B cell (primary cell): ENCODE measurements around the gene DCAF6. TPM values are rescaled to one million over a fixed set of nuclear protein-coding genes. Genes with fewer than 3 reads are reported as not detected.
A peak's percentile ranks its signal among the peaks of the same experiment; 100 is the strongest.

Experiments used
- ATAC-seq: fragments of 200-7000 bp; cut with Tn5 transposase; one replicate; pipeline ENCODE4 v1.10.0; 2021; ENCODE audit warnings: low read depth, mild to moderate bottlenecking, moderate number of reproducible peaks, moderate library complexity
- CTCF ChIA-PET: fragments of 350-600 bp; sonication (Branson Sonifier 250); formaldehyde crosslinking; loops from one replicate; lab custom pipeline; 2021; ENCODE audit warnings: antibody characterized with exemption, inconsistent platforms; lab: Charles Lee
- POLR2A ChIA-PET: fragments of 350-600 bp; sonication (Branson Sonifier 250); formaldehyde crosslinking; loops from one replicate; lab custom pipeline; 2021; ENCODE audit warnings: antibody characterized with exemption; lab: Charles Lee
- DNase-seq: peaks from one replicate; pipeline ENCODE4 v3.0.0; 2013
- H2AFZ ChIP-seq: 2 replicates; pipeline ENCODE4 v1.6.1; 2012; ENCODE audit warnings: mild to moderate bottlenecking, low read depth, low read length; ENCODE audit not compliant: insufficient read depth, poor library complexity, severe bottlenecking
- H3K27ac ChIP-seq, 2 donors: 1 replicate in 1 of 2; 2 replicates in 1 of 2; pipeline ENCODE4 v1.5.1; 2012 to 2013; ENCODE audit warnings: low read length in 2 of 2, mild to moderate bottlenecking in 2 of 2, moderate library complexity in 1 of 2
- H3K27me3 ChIP-seq, 4 experiments: fragments of 200-600 bp in 1 of 4; sonication (generic) in 1 of 4; replicated peaks in 1 of 4; 1 replicate in 2 of 4; 2 replicates in 2 of 4; pipeline versions ENCODE4 v1.6.1 to v1.7.0; 2013 to 2016; ENCODE audit warnings: low read length in 3 of 4, mild to moderate bottlenecking in 2 of 4, mixed read lengths in 1 of 4, moderate library complexity in 1 of 4; ENCODE audit not compliant: insufficient read depth in 4 of 4, control insufficient read depth in 3 of 4; ENCODE audit errors: control extremely low read depth in 1 of 4
- H3K36me3 ChIP-seq, 2 experiments: replicated peaks in 1 of 2; 1 replicate in 1 of 2; 2 replicates in 1 of 2; pipeline versions ENCODE4 v1.6.1 to v1.7.1; 2013; ENCODE audit warnings: low read length in 1 of 2; ENCODE audit not compliant: insufficient read depth in 2 of 2, control insufficient read depth in 1 of 2; ENCODE audit errors: control extremely low read depth in 1 of 2, extremely low read depth in 1 of 2
- H3K4me1 ChIP-seq, 2 donors: fragments of 200-600 bp in 1 of 2; sonication (generic) in 1 of 2; 1 replicate in 1 of 2; 2 replicates in 1 of 2; pipeline versions ENCODE4 v1.5.1 to v1.6.1; 2013 to 2017; ENCODE audit warnings: low read length in 2 of 2; ENCODE audit not compliant: control insufficient read depth in 2 of 2, insufficient read depth in 2 of 2
- H3K4me2 ChIP-seq: replicated peaks from 2 replicates; pipeline ENCODE3; 2012; ENCODE audit warnings: mild to moderate bottlenecking, low read depth, low read length; ENCODE audit not compliant: poor library complexity, severe bottlenecking
- H3K4me3 ChIP-seq, 5 experiments: fragments of 200-600 bp in 1 of 5; sonication (generic) in 1 of 5; 1 replicate in 3 of 5; 2 replicates in 2 of 5; pipeline versions ENCODE4 v1.5.1 to v1.7.0; 2011 to 2016; ENCODE audit warnings: low read length in 4 of 5, mild to moderate bottlenecking in 4 of 5, low read depth in 2 of 5, control low read depth in 1 of 5, moderate library complexity in 1 of 5; ENCODE audit not compliant: insufficient read depth in 1 of 5; ENCODE audit errors: control extremely low read depth in 1 of 5, extremely low read depth in 1 of 5
- H3K79me2 ChIP-seq: fragments of 200-600 bp; sonication (generic); one replicate; pipeline ENCODE4 v1.6.0; 2016; ENCODE audit warnings: low read length; ENCODE audit not compliant: control insufficient read depth, insufficient read depth
- H3K9ac ChIP-seq: fragments of 200-600 bp; sonication (generic); 2 replicates; pipeline ENCODE4 v1.6.1; 2017; ENCODE audit warnings: mild to moderate bottlenecking, low read length, moderate library complexity
- H3K9me3 ChIP-seq, 3 donors: one replicate each; pipeline versions ENCODE4 v1.6.1 to v1.7.1; 2013; ENCODE audit warnings: low read length in 2 of 3; ENCODE audit not compliant: control insufficient read depth in 2 of 3, insufficient read depth in 1 of 3; ENCODE audit errors: control extremely low read depth in 1 of 3
- H4K20me1 ChIP-seq: 2 replicates; pipeline ENCODE4 v1.6.0; 2012; ENCODE audit warnings: mild to moderate bottlenecking, low read length; ENCODE audit not compliant: insufficient read depth, control insufficient read depth, poor library complexity, severe bottlenecking
- H3K27ac Mint-ChIP-seq: one replicate; pipeline ENCODE4 v1.8.0; 2021; ENCODE audit warnings: mixed read lengths
- H3K27me3 Mint-ChIP-seq: one replicate; pipeline ENCODE4 v1.8.0; 2021; ENCODE audit warnings: mixed read lengths
- H3K4me1 Mint-ChIP-seq: one replicate; pipeline ENCODE4 v1.8.0; 2021; ENCODE audit warnings: mixed read lengths
- H3K4me3 Mint-ChIP-seq: one replicate; pipeline ENCODE4 v1.8.0; 2021; ENCODE audit warnings: mixed read lengths
- H3K9me3 Mint-ChIP-seq: one replicate; pipeline ENCODE4 v1.8.0; 2022; ENCODE audit warnings: mixed read lengths; ENCODE audit not compliant: insufficient read depth
- EZH2 ChIP-seq: IDR thresholded peaks from 2 replicates; pipeline ENCODE4 v1.6.1; 2012; ENCODE audit warnings: borderline replicate concordance, low read depth, mild to moderate bottlenecking, moderate library complexity, low read length; ENCODE audit not compliant: insufficient read depth, poor library complexity, severe bottlenecking
- WGBS: methylation state at CpG from one replicate; pipeline ENCODE4 v1.1.5; 2013; ENCODE audit warnings: missing lambda C conversion rate; ENCODE audit not compliant: insufficient coverage; 5-methylcytosine and 5-hydroxymethylcytosine counted together
- intact Hi-C: fragments of 100-400 bp; cut with micrococcal nuclease; formaldehyde crosslinking; loops from one replicate; pipeline ENCODE4 v1.10.0; 2022
- polyA plus RNA-seq: library from polyadenylated mRNA; depleted of rRNA; stranded (reverse); fragments of >200 nt; gene quantifications from 2 replicates; pipeline ENCODE4 v1.2.3, GENCODE V29; 2012
- total RNA-seq, 2 donors: library from RNA; stranded (reverse); fragments of 120-200 nt in 1 of 2; gene quantifications; 1 replicate in 1 of 2; 2 replicates in 1 of 2; pipeline versions ENCODE4 v1.2.3 to v1.2.4, GENCODE V29; 2013 to 2022
- TF ChIP-seq, protein P1 (sequence below): fragments of 200-600 bp; IDR thresholded peaks from one replicate; pipeline ENCODE4 v1.8.0; 2022; ENCODE audit warnings: antibody characterized with exemption, mild to moderate bottlenecking

DCAF6 gene
- total and polyA plus RNA-seq, 2 donors (not counting 1 experiment from before 2014, with no cell fraction given) = 17.5 to 40.4 TPM

DNA sequence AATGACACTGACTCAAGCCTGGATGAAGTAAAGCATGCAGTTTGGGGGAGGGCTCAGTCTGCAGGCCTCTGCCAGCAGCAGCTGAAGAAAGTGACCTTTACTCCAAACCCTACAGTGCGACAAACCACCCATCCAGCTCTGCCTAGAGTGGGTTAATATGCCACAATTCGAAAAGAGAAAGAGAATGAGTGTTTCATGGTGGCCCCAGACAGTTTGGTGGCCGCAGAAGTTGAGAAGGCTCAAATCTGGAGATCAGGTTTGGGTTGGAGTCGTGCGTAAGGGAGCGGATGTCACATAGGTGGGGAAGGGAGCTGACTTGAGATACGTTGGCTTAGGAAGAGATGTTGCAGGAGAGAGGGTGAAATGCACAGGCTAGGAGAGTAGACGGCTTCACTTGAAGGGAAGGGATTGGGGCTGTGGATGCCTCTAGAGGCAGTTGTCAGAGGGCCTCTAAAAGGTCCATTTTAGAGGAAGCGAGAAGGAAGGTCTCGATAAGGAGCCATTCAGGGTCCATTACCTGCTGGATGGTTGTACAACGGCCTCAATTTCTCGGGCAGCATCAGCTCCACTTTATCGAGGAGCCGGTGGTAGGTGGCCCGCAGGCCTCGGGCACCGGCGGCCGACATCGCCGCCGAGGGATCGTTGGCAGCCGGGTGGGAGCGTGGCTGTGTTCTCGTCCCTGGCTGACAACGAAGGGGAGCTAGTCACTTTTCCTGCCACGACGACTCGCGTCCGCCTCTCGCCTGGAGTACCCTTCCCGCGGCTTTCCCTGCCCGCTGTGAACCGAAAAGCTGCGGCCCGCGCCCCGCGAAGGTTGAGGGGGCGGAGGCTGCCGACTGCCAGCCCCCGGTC lies 1.0 kb upstream of the DCAF6 start:
- H3K27me3 Mint-ChIP-seq = no peaks in the 10 kb centered on the region

More for the DNA sequence above, 1.0 kb upstream of the DCAF6 start:
- H3K4me1 Mint-ChIP-seq = peaks cover 35% of the 10 kb centered on the region
- no peaks in the 10 kb centered on the region for H3K27me3 ChIP-seq
- H3K27ac ChIP-seq = peak overlapping the region; percentile 87 to 95
- CTCF ChIA-PET = interaction anchor here (1.1 to 1.4 kb wide), 3 partner anchors 10 to 1060 kb away, joined by 3 read pairs; partner anchors contain the start of genes POU2F1 and TADA1
- H4K20me1 ChIP-seq = no peaks in the 10 kb centered on the region
- TF ChIP-seq, protein P1, sequence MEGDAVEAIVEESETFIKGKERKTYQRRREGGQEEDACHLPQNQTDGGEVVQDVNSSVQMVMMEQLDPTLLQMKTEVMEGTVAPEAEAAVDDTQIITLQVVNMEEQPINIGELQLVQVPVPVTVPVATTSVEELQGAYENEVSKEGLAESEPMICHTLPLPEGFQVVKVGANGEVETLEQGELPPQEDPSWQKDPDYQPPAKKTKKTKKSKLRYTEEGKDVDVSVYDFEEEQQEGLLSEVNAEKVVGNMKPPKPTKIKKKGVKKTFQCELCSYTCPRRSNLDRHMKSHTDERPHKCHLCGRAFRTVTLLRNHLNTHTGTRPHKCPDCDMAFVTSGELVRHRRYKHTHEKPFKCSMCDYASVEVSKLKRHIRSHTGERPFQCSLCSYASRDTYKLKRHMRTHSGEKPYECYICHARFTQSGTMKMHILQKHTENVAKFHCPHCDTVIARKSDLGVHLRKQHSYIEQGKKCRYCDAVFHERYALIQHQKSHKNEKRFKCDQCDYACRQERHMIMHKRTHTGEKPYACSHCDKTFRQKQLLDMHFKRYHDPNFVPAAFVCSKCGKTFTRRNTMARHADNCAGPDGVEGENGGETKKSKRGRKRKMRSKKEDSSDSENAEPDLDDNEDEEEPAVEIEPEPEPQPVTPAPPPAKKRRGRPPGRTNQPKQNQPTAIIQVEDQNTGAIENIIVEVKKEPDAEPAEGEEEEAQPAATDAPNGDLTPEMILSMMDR = no peak
- TF ChIP-seq EZH2 = no peak
- intact Hi-C loops = loop anchor here (1.0 to 10.0 kb wide), 13 partner anchors 69 to 1432 kb away; partner anchors contain the start of genes BLZF1, CREG1, NME7 and POGK
- H3K9me3 ChIP-seq = no peaks in the 10 kb centered on the region
- peak overlapping the region; percentile 90 for H3K9ac ChIP-seq
- no peaks in the 10 kb centered on the region for H3K36me3 ChIP-seq
- WGBS = 2% methylated on average over 44 of the region's 45 CpGs
- peak overlapping the region; percentile 95 for H2AFZ ChIP-seq
- peaks cover 10 to 27% of the 10 kb centered on the region in 2 donors for H3K4me1 ChIP-seq
- H3K4me3 ChIP-seq = peak overlapping the region; percentile 70 to 96 (median 88)
- H3K27ac Mint-ChIP-seq = peak overlapping the region; percentile 100
- ATAC-seq = no peak
- no peaks in the 10 kb centered on the region for H3K9me3 Mint-ChIP-seq
- DNase-seq = no peak
- POLR2A ChIA-PET = interaction anchor here (0.5 to 1.2 kb wide), 8 partner anchors 10 to 1059 kb away, joined by 3 to 10 read pairs (median 4); partner anchors contain the start of genes MPZL1, POU2F1 and TADA1
- peaks cover 78% of the 10 kb centered on the region for H3K79me2 ChIP-seq
- peak overlapping the region; percentile 95 for H3K4me3 Mint-ChIP-seq
- peak overlapping the region; percentile 84 for H3K4me2 ChIP-seq
